NCI-H2081 (cell line): Measurements from ENCODE around the gene RDH16.

ENCODE experiments used
- DNase-seq, 2 experiments: peaks; one replicate each; lab custom pipeline; 2025; lab: John Stamatoyannopoulos, UW

Gene RDH16

DNA sequence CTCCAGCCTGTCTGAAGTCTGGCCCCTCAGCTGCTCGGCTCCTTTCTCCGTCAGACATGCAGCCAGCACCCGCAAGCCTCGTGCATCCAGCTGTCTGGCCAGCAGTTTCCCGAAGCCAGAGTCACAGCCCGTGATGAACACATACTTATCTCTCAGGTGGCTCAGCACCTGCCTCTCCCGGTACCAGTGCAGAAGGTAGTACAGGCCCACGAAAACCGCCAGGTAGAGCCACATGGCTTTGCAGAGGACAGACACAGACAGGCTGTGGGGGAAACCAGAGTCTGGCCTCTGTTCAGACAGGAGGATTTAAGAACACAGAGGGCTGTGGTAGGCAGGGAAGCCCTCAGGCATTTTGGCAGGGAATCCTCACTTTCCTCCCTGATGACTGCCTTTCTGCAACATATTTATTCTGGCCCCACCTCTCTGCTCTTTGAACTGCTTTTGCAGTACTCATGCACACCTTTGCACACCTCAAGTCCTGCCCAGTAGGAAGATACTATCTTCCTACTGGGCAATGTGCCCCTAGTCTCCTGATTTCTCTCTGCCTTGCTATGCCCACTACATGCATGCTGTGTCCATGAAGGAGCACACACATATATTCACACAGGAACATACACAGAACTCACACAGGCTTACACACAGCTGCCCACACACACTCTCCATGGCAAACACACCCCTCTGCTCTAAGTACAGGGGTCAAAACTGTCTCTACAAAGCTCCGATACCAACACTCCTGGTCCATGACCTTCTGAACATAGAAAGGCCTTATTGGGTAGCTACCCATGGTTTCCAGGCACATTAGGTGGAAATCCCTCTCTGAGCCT, at the start of gene RDH16:
TSS of gene RDH16 (minus strand) at position 380 of the 824 bp plus-strand sequence. CDS start at position 234, 146 bp downstream.
- peak in 1 of 2 experiments; percentile 12 for DNase-seq

DNA sequence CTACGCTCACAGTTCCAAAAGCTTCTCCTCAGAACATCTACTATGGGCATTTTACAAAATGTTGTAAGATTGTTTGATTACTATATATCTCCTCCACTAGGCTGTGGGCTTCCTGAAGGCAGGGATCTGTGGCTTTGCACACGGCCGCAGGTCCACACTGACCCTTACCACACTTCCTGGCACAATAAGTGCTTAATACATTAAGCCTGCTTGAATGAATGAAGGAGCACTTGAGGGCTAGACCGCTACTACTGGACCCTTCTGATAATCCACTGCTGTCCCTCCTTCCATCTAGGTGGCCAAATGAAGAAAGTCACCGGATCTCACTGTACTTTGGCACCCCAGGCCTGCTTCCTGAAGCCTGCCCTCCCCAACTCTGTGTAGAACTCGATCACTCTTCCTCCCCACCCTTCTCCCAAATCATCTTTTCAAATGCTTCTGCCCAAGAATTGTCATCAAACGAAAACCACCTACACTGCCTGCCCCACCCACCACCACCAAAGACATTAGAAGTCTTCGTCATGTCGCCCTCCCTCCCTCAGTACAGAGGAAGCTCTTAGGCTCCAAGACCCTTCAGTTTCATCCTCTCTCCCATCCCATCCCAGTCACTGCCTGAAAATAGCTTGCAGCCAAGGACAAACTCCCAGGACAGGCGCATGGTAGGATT, 49.5 kb upstream of the RDH16 start:
- DNase-seq: no peak

GRCh38 chr12:57005980-57006808, 48.8 kb upstream of the RDH16 start, which contains the start of gene ZBTB39:
Gene ZBTB39, minus strand, starts transcription at chr12:57006546. Its CDS starts 1,629 bp downstream, at chr12:57004917.
- peak; percentile 29 to 65 for DNase-seq

- DNase-seq: no peak
Observed at GRCh38 chr12:57004651-57005050, 47.2 kb upstream of the RDH16 start.

- DNase-seq: no peak
Observed at GRCh38 chr12:57003395-57003794, 46.0 kb upstream of the RDH16 start.

DNA sequence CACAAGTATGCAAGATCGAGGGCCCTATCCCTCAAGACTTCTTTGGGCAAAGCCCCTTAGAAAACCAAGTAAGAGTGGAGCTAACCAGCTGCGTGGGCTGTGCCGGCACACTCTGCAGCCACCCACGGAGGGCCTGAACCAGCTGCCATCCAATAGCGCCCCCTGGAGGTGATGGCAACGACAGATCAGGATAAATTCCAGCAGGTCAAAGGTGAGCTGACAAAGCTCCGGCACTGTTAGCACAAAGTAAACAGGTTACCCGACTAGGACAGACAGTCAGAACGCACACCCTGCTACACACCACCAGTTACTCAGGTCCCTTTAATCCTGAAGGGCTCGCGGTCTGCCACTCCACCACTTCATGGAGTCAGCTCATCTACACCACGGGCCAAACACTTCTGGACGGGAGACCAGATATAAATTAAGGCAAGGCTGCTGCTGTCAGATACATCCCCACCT, 44.1 kb upstream of the RDH16 start:
- DNase-seq: peak; percentile 44 to 45

GRCh38 chr12:57000393-57000792, 43.0 kb upstream of the RDH16 start:
- no peak for DNase-seq

GRCh38 chr12:56999456-56999855, 42.0 kb upstream of the RDH16 start:
- DNase-seq: no peak

GRCh38 chr12:56998981-56999380, 41.6 kb upstream of the RDH16 start:
- DNase-seq: no peak

GRCh38 chr12:56998316-56998715, 40.9 kb upstream of the RDH16 start:
- no peak for DNase-seq

- DNase-seq: no peak
Observed at GRCh38 chr12:56996793-56997545, 39.6 kb upstream of the RDH16 start.

DNA sequence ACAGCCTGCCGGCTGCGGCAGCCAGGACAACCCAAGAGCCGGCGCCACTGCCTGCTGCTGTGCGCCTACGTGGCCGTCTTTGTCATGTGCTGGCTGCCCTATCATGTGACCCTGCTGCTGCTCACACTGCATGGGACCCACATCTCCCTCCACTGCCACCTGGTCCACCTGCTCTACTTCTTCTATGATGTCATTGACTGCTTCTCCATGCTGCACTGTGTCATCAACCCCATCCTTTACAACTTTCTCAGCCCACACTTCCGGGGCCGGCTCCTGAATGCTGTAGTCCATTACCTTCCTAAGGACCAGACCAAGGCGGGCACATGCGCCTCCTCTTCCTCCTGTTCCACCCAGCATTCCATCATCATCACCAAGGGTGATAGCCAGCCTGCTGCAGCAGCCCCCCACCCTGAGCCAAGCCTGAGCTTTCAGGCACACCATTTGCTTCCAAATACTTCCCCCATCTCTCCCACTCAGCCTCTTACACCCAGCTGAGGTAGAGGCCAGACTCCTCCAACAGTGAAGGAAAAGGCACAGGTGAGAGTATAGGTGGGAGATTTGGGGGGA, 38.6 kb upstream of the RDH16 start:
- DNase-seq: no peak

GRCh38 chr12:56995201-56995929, 38.0 kb upstream of the RDH16 start:
- no peak for DNase-seq

DNA sequence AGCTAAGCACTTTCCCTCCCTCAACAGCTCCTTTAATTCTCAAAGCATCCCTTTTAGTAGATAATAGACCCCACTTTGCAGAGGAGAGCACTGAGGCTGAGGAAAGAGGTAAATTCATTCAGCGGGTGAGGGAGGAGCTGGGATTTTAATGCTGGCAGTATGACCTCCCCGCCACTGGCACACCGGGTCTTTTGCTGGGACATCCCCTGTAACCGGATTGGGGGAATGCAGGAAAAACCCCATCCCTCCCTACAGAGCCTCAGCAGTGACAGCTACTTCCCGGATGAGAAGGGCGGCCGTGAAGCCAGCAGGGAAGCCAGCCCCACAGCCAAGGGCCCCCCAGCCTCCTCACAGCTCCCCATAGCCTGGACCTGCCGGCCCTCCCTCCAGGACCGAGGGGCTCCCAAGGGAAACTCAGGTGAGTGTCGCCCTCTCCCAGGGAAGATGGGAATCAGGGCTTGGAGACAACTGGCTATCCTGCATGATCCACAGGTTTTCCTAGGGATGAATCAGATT, 36.9 kb upstream of the RDH16 start:
- no peak for DNase-seq

GRCh38 chr12:56993346-56993745, 35.9 kb upstream of the RDH16 start:
- no peak for DNase-seq

DNA sequence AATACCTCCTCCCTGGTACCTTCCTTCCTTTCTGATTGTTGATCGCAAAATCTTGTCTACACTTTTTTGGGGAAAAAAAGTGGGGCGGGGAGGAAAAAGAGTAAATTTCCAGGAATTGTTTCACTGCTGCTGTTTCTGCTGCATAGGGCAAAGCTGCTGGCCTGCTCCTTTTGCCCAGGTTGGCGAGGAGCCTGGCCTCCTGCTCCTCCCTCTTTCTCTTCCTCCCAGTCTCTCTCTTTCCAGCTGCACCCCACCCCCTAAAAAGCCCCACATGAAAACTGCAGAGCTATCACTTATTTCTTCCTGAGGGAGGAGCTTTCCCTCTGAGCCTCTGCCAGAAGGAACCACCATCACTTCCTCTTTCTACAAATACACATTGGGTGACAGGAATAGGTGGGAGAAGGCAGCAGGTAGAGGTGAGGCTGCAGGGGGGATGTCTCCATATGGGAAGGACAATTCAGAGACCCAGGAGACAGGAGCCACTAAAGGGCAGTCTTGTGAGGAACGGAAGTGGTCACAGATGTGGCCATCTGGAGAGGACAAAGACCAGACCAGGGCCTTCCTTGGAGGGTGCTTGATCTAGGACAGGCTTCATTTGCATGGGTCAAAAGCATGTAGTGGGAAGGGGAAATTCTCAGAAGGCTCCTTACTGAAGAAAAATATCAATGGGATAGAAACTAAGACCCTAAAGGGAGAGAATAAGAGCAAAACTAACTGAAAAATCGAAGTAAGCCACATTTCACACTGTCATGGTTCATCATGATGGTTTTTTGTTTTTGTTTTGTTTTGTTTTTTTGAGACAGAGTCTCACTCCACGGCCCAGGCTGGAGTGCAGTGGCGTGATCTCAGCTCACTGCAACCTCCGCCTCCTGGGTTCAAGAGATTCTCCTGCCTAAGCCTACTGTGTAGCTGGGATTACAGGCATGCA, 34.2 kb upstream of the RDH16 start:
- no peak for DNase-seq

DNA sequence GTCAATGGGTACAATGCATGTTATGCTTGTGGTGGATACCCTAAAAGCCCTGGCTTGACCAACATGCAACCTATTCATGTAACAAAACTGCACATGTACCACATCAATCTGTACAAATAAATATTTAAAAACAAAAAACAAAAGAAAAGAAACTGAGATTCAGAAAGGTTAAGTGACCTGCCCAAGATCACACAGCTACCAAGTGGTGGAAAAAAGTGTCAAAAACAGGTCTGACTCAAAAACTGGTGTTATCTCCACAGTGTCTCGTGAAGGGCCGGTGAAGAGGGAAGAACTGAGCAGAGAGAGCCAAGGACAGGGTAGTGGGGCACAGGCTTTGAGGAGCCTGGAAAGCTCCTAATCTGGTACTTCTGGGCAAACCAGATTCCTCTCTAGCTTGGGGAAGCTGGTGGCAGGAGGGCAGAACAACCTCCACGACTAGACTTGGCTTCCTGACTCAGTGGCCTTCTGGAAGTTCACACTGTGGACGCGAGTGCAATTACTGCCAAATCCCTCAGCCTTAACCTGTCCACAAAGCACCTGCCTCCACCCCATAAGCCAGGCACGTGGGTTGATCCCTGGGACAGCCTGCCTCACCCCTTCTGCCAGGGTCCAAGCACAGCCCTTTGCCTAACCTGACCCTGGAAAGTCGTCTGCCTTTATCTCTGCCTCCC, 33.4 kb upstream of the RDH16 start:
- no peak for DNase-seq

DNA sequence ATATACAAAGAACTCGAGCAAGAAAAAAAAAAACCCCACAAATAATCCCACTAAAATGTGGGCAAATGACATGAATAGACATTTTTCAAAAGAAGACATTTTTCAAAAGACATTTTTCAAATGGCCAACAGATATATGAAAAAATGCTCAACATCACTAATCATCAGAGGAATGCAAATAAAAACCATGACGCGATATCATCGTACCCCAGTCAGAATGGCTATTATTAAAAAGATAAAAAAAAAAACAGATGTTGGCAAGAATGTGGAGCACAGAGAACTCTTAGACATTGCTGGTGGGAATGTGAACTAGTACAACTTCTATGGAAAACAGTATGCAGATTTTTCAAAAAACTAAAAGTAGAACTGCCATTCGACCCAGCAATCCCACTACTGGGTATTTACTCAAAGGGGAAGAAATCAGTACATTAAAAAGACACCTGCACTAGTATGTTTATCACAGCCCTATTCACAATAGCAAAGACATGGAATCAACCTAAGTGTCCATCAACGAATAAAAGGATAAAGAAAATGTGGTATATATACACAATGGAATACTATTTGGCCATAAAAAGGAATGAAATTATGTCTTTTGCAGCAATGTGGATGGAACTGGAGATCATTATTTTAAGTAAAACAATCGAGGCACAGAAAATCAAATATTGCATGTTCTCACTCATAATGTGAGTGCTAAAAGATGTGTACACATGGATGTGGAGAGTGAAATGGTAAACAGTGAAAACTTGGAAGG, 32.6 kb upstream of the RDH16 start:
- DNase-seq: no peak
